ENCODE results near the gene ARHGAP22.

Gene ARHGAP22

GRCh38 chr10:48633381-48634197, 28.7 kb upstream of the ARHGAP22 start:
- DNase-seq (ENCODE audit: low read depth): no peak

GRCh38 chr10:48632166-48632565, 27.3 kb upstream of the ARHGAP22 start:
- DNase-seq (ENCODE audit: low read depth): no peak

- no peak for DNase-seq (ENCODE audit: low read depth)
These were observed 23.2 kb upstream of the ARHGAP22 start for GRCh38 chr10:48627984-48628609.

- no peak for DNase-seq (ENCODE audit: low read depth)
These were observed 22.3 kb upstream of the ARHGAP22 start for GRCh38 chr10:48626986-48627731.

GRCh38 chr10:48626447-48626846, 21.6 kb upstream of the ARHGAP22 start:
- DNase-seq (ENCODE audit: low read depth): no peak

GRCh38 chr10:48625826-48626134, 20.9 kb upstream of the ARHGAP22 start:
- no peak for DNase-seq (ENCODE audit: low read depth)

GRCh38 chr10:48623607-48624132, 18.8 kb upstream of the ARHGAP22 start:
- no peak for DNase-seq (ENCODE audit: low read depth)

- DNase-seq (ENCODE audit: low read depth): no peak
These were observed 18.1 kb upstream of the ARHGAP22 start for GRCh38 chr10:48623009-48623408.

- DNase-seq (ENCODE audit: low read depth): no peak
These were observed 15.8 kb upstream of the ARHGAP22 start for GRCh38 chr10:48620719-48621118.

GRCh38 chr10:48616436-48616835, 11.6 kb upstream of the ARHGAP22 start:
- DNase-seq (ENCODE audit: low read depth): no peak

- no peak for DNase-seq (ENCODE audit: low read depth)
These were observed 9.9 kb upstream of the ARHGAP22 start for GRCh38 chr10:48614481-48615390.

GRCh38 chr10:48613016-48613415, 8.1 kb upstream of the ARHGAP22 start:
- no peak for DNase-seq (ENCODE audit: low read depth)

GRCh38 chr10:48612236-48612943, 7.5 kb upstream of the ARHGAP22 start:
- no peak for DNase-seq (ENCODE audit: low read depth)

GRCh38 chr10:48611133-48611532, 6.3 kb upstream of the ARHGAP22 start:
- DNase-seq (ENCODE audit: low read depth): no peak

- no peak for DNase-seq (ENCODE audit: low read depth)
These were observed 5.8 kb upstream of the ARHGAP22 start for GRCh38 chr10:48610585-48611093.

GRCh38 chr10:48609899-48610584, 5.2 kb upstream of the ARHGAP22 start:
- DNase-seq (ENCODE audit: low read depth): no peak

GRCh38 chr10:48609441-48609840, 4.6 kb upstream of the ARHGAP22 start:
- no peak for DNase-seq (ENCODE audit: low read depth)

- DNase-seq (ENCODE audit: low read depth): no peak
These were observed 4.1 kb upstream of the ARHGAP22 start for GRCh38 chr10:48608976-48609375.

- no peak for DNase-seq (ENCODE audit: low read depth)
These were observed 3.4 kb upstream of the ARHGAP22 start for GRCh38 chr10:48608279-48608681.
